GM21786 (cell line): ENCODE measurements around the gene PCDHGB2.
"Not testable (repeated sequence)": the region's sequence is repeated elsewhere in the genome, so short reads cannot be mapped to it uniquely, and the experiment has no call there.

Experiments used
- ATAC-seq: cut with Tn5 transposase; IDR thresholded peaks from one replicate; pipeline ENCODE4 v1.9.1; 2021; ENCODE audit not compliant: unreplicated experiment

The PCDHGB2 gene

DNA sequence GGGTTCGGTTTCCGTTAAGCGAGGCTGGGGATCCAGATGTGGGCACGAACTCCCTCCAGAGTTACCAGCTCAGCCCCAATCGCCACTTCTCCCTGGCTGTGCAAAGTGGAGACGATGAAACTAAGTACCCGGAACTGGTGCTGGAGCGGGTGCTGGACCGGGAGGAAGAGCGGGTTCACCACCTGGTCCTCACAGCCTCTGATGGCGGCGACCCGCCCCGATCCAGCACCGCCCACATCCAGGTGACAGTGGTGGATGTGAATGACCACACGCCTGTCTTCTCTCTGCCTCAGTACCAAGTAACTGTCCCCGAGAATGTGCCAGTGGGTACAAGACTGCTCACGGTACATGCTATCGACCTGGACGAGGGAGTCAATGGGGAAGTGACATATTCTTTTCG, 23.6 kb downstream of the PCDHGB2 start:
- no peak for ATAC-seq

DNA sequence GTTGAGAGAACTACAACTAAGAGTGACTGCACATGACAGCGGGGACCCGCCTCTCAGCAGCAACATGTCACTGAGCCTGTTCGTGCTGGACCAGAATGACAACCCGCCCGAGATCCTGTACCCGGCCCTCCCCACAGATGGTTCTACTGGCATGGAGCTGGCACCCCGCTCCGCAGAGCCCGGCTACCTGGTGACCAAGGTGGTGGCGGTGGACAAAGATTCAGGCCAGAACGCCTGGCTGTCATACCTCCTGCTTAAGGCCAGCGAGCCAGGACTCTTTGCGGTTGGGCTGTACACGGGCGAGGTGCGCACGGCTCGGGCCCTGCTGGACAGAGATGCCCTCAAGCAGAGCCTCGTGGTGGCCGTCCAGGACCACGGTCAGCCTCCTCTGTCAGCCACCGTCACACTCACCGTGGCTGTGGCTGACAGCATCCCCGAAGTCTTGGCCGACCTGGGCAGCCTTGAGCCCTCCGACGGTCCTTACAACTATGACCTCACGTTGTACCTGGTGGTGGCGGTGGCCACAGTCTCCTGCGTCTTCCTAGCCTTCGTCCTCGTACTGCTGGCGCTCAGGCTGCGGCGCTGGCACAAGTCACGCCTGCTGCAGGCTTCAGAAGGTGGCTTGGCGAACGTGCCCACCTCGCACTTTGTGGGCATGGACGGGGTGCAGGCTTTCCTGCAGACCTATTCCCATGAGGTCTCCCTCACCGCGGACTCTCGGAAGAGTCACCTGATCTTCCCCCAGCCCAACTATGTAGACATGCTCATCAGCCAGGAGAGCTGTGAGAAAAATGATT, 24.9 kb downstream of the PCDHGB2 start:
- no peak for ATAC-seq

DNA sequence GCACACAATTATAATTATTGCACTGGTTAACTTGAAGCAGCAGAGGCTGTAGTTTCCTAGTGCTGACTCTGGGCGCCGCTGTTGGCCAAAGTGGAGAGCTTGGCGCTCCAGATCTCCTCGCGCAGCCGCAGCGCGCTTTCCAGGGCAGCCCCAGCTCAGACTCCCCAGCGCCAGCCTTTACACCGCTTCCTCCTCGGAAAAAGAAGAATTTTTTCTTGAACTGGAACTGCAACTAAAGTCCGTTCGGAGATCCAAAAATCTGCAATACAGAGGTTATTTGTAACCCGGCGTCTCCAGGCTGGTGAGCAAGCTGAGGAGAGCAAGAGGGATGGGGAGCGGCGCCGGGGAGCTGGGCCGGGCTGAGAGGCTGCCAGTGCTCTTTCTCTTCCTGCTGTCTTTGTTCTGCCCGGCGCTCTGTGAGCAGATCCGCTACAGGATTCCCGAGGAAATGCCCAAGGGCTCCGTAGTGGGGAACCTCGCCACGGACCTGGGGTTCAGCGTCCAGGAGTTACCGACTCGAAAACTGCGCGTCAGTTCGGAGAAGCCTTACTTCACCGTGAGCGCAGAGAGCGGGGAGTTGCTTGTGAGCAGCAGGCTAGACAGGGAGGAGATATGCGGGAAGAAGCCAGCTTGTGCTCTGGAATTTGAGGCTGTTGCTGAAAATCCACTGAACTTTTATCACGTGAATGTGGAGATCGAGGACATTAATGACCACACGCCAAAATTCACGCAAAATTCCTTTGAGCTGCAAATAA, 27.9 kb downstream of the PCDHGB2 start, which contains the start of gene PCDHGB4:
Gene PCDHGB4, plus strand, starts transcription at position 142 of the 755 bp plus-strand sequence. Its CDS starts 187 bp downstream, at position 329.
- ATAC-seq, result peak; percentile 62

DNA sequence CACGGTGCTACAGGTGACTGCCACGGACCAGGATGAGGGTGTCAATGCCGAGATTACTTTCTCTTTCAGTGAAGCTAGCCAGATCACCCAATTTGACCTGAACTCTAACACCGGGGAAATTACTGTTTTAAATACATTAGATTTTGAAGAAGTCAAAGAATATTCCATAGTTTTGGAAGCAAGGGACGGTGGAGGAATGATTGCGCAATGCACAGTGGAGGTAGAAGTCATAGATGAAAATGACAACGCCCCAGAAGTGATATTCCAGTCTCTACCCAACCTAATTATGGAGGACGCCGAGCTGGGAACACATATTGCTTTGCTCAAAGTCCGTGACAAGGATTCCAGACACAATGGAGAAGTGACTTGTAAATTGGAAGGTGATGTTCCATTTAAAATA, 28.9 kb downstream of the PCDHGB2 start:
- ATAC-seq, result no peak

DNA sequence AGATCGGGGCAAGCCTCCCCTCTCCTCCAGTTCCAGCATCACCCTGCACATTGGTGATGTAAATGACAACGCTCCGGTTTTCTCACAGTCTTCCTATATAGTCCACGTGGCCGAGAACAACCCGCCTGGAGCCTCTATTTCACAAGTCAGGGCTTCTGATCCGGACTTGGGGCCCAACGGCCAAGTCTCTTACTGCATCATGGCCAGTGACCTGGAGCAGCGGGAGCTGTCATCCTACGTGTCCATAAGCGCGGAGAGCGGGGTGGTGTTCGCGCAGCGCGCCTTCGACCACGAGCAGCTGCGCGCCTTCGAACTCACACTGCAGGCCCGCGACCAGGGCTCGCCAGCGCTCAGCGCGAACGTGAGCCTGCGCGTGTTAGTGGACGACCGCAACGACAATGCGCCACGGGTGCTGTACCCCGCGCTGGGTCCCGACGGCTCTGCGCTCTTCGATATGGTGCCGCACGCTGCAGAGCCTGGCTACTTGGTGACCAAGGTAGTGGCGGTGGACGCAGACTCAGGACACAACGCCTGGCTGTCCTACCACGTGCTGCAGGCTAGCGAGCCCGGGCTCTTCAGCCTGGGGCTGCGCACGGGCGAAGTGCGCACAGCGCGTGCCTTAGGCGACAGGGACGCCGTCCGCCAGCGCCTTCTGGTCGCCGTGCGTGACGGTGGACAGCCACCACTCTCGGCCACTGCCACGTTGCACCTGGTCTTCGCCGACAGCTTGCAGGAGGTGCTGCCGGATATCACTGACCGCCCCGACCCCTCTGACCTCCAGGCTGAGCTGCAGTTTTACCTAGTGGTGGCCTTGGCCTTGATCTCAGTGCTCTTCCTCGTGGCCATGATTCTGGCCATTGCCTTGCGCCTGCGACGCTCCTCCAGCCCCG, 29.6 kb downstream of the PCDHGB2 start:
- ATAC-seq, result no peak

DNA sequence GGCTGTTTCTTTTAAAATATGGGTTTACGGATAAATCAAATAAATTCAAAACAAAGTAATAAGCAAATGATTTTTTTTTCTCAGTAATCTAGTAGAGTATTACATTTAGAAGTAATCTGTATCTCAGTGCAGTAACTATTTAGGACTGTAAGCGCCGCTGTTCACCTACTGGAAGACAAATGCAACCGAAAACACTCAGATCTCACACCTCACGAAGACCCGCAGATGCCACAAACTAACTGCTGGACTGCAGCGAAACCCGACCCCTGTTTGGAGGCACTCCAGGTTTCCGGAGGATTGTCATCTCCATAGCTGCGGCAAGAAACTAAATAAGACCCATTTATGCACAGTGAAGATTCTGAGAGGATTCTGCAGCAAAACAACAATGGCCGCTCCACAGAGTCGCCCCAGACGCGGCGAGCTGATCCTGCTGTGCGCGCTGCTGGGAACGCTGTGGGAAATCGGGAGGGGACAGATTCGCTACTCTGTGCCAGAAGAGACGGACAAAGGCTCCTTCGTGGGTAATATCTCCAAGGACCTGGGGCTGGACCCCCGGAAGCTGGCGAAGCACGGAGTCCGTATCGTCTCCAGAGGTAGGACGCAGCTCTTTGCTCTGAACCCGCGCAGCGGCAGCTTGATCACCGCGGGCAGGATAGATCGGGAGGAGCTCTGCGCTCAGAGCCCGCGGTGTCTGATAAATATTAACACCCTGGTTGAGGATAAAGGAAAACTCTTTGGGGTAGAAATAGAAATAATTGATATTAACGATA, 32.8 kb downstream of the PCDHGB2 start, which contains the start of gene PCDHGA8:
Gene PCDHGA8, plus strand, starts transcription at position 205 of the 770 bp plus-strand sequence. Its CDS starts 181 bp downstream, at position 386.
- no peak for ATAC-seq

DNA sequence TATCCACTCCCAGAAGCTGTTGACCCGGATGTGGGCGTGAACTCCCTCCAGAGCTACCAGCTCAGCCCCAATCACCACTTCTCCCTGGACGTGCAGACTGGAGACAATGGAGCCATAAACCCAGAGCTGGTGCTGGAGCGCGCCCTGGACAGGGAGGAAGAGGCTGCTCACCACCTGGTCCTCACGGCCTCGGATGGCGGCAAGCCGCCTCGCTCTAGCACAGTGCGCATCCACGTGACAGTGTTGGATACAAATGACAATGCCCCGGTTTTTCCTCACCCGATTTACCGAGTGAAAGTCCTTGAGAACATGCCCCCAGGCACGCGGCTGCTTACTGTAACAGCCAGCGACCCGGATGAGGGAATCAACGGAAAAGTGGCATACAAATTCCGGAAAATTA, 33.5 kb downstream of the PCDHGB2 start:
- no peak for ATAC-seq

DNA sequence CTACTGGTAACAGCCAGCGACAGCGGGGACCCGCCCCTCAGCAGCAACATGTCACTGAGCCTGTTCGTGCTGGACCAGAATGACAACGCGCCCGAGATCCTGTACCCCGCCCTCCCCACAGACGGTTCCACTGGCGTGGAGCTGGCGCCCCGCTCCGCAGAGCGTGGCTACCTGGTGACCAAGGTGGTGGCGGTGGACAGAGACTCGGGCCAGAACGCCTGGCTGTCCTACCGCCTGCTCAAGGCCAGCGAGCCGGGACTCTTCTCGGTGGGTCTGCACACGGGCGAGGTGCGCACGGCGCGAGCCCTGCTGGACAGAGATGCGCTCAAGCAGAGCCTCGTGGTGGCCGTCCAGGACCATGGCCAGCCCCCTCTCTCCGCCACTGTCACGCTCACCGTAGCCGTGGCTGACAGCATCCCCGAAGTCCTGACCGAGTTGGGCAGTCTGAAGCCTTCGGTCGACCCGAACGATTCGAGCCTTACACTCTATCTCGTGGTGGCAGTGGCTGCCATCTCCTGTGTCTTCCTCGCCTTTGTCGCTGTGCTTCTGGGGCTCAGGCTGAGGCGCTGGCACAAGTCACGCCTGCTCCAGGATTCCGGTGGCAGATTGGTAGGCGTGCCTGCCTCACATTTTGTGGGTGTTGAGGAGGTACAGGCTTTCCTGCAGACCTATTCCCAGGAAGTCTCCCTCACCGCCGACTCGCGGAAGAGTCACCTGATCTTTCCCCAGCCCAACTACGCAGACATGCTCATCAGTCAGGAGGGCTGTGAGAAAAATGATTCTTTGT, 34.8 kb downstream of the PCDHGB2 start:
- ATAC-seq, result not testable (repeated sequence)

DNA sequence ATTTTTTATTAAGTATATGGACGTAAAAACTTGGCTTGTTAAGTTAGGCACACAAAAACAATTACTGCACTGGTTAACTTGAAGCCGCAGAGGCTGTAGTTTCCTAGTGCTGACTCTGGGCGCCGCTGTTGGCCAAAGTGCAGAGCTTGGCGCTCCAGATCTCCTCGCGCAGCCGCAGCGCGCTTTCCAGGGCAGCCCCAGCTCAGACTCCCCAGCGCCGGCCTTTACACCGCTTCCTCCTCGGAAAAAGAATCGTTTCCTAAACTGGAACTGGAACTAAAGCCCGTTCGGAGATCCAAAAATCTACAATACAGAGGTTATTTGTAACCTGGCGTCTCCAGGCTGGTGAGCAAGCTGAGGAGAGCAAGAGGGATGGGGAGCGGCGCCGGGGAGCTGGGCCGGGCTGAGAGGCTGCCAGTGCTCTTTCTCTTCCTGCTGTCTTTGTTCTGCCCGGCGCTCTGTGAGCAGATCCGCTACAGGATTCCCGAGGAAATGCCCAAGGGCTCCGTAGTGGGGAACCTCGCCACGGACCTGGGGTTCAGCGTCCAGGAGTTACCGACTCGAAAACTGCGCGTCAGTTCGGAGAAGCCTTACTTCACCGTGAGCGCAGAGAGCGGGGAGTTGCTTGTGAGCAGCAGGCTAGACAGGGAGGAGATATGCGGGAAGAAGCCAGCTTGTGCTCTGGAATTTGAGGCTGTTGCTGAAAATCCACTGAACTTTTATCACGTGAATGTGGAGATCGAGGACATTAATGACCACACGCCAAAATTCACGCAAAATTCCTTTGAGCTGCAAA, 38.2 kb downstream of the PCDHGB2 start, which contains the start of gene PCDHGB5:
Gene PCDHGB5, plus strand, starts transcription at position 192 of the 796 bp plus-strand sequence. Its CDS starts 181 bp downstream, at position 373.
- ATAC-seq, result peak; percentile 97

DNA sequence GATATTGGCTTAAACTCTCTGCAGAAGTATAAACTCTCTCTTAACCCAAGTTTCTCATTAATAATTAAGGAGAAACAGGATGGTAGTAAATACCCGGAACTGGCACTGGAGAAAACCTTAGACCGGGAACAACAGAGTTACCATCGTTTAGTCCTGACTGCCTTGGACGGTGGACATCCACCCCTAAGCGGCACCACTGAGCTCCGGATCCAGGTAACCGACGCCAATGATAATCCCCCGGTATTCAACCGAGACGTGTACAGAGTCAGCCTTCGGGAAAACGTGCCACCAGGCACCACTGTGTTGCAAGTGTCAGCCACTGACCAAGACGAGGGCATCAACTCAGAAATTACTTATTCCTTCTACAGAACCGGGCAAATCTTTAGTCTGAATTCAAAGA, 38.8 kb downstream of the PCDHGB2 start:
- no peak for ATAC-seq

DNA sequence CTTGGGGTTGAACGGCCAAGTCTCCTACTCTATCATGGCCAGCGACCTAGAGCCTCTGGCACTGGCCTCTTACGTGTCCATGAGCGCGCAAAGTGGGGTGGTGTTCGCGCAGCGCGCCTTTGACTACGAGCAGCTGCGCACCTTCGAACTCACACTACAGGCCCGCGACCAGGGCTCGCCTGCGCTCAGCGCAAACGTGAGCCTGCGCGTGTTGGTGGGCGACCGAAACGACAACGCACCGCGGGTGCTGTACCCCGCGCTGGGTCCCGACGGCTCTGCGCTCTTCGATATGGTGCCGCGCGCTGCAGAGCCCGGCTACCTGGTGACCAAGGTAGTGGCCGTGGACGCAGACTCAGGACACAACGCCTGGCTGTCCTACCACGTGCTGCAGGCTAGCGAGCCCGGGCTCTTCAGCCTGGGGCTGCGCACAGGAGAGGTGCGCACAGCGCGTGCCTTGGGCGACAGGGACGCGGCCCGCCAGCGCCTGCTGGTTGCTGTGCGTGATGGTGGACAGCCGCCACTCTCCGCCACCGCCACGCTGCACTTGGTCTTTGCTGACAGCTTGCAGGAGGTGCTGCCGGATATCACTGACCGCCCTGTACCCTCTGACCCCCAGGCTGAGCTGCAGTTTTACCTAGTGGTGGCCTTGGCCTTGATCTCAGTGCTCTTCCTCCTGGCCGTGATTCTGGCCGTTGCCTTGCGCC, 39.9 kb downstream of the PCDHGB2 start:
- no peak for ATAC-seq

DNA sequence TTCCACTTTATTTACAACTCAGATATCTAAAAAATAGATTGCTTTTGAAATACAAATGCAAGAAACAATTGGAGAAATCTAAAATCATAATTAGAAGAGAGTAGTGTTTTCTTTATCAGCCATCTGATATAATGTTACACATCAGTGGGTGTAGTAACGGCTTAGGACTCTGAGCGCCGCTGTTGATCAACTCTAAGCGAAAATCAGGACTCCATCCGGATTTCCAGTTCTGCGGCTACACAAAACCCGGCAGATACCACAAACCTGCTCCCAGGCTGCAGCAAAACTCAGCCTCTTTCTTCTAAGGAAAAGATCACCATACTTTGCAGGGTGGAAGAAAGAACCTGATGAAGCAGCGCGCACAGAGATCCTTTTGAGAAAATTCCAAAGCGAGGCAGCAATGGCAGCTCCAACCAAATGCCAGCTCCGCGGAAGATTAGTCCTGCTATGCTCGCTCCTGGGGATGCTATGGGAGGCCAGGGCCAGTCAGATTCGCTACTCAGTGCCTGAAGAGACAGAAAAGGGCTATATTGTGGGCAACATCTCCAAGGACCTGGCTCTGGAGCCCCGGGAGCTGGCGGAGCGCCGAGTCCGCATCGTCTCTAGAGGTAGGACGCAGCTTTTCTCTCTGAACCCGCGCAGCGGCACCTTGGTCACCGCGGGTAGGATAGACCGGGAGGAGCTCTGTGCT, 42.9 kb downstream of the PCDHGB2 start, which contains the start of gene PCDHGA9:
Gene PCDHGA9, plus strand, starts transcription at position 226 of the 691 bp plus-strand sequence. Its CDS starts 175 bp downstream, at position 401.
- no peak for ATAC-seq

DNA sequence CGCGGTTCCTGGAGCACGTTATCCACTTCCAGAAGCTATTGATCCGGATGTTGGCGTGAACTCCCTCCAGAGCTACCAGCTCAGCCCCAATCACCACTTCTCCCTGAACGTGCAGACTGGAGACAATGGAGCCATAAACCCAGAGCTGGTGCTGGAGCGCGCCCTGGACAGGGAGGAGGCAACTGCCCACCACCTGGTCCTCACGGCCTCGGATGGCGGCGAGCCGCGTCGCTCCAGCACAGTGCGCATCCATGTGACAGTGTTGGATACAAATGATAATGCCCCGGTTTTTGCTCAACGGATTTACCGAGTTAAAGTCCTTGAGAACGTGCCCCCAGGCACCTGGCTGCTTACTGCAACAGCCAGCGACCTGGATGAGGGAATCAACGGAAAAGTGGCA, 43.6 kb downstream of the PCDHGB2 start:
- no peak for ATAC-seq

DNA sequence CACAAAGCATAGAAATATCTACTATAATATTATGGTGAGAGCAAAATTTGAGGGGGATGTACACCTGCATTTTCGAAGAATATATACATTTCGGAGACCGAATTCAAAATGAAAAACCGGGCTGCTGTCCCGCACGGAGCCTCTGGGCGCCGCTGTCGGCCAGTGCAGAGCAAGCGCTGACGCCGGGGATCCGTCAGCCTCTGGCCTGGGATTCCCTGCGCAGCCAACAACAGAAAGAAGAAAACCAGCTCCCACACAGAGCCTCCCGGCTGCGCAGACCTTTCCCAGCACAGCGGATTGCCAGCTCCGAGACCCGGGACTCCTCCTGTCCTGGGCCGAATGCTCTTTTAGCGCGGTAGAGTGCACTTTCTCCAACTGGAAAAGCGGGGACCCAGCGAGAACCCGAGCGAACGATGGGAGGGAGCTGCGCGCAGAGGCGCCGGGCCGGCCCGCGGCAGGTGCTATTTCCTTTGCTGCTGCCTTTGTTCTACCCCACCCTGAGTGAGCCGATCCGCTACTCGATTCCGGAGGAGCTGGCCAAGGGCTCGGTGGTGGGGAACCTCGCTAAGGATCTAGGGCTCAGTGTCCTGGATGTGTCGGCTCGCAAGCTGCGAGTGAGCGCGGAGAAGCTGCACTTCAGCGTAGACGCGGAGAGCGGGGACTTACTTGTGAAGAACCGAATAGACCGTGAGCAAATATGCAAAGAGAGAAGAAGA, 48.2 kb downstream of the PCDHGB2 start, which contains the start of gene PCDHGB6:
Gene PCDHGB6, plus strand, starts transcription at position 232 of the 716 bp plus-strand sequence. Its CDS starts 182 bp downstream, at position 414.
- ATAC-seq, result peak; percentile 65

DNA sequence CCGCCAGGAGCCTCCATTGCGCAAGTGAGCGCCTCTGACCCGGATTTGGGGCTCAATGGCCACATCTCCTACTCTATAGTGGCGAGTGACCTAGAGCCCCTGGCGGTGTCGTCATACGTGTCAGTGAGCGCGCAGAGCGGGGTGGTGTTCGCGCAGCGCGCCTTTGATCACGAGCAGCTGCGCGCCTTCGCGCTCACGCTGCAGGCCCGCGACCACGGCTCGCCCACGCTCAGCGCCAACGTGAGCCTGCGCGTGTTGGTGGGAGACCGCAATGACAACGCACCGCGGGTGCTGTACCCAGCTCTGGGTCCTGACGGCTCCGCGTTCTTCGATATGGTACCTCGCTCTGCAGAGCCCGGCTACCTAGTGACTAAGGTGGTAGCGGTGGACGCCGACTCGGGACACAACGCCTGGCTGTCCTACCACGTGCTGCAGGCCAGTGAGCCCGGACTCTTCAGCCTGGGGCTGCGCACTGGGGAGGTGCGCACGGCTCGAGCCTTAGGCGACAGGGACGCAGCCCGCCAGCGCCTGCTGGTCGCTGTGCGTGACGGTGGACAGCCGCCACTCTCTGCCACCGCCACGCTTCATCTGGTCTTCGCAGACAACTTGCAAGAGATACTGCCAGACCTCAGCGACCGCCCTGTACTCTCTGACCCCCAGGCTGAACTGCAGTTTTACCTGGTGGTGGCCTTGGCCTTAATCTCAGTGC, 50.0 kb downstream of the PCDHGB2 start:
- no peak for ATAC-seq

DNA sequence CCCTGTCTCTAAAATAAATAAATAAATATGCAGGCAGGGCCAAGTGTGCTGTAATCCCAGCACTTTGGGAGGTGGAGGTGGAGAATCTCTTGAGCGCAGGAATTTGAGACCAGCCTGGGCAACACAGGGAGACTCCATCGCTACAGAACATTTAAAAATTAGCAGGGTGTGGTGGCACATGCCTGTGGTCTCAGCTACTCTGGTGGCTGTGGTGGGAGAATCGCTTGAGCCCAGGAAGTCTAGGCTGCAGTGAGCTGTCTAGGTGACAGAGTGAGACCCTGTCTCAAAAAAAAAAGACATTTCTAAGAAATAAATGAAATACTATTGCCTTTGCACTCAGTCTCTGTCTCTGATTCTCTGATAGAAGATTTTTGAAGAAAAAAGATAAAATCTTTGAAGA, 51.8 kb downstream of the PCDHGB2 start:
- no peak for ATAC-seq
